Medulla oblongata (tissue), 1 donor: ENCODE measurements around the gene SPTBN2.
"Not testable (repeated sequence)": the region's sequence is repeated elsewhere in the genome, so short reads cannot be mapped to it uniquely, and the experiment has no call there.

Experiments
- DNase-seq: peaks from one replicate; pipeline ENCODE4 v3.0.0-alpha.2; 2015; ENCODE audit errors: extremely low spot score

The SPTBN2 gene

GRCh38 chr11:66724167-66724566 lies 4.8 kb downstream of the SPTBN2 start:
- not testable (repeated sequence) for DNase-seq

GRCh38 chr11:66723693-66724092 lies 5.3 kb downstream of the SPTBN2 start:
- DNase-seq, result no peak

- DNase-seq, result no peak
These were observed 6.0 kb downstream of the SPTBN2 start for GRCh38 chr11:66722745-66723651.

GRCh38 chr11:66721939-66722338 lies 7.1 kb downstream of the SPTBN2 start:
- DNase-seq, result no peak

- DNase-seq, result no peak
These were observed 8.0 kb downstream of the SPTBN2 start for GRCh38 chr11:66720899-66721470.

GRCh38 chr11:66720223-66720898 lies 8.7 kb downstream of the SPTBN2 start:
- DNase-seq, result no peak

- DNase-seq, result no peak
These were observed 9.7 kb downstream of the SPTBN2 start for GRCh38 chr11:66719111-66719872.

- no peak for DNase-seq
These were observed 10.6 kb downstream of the SPTBN2 start for GRCh38 chr11:66718320-66718971.

- no peak for DNase-seq
These were observed 11.1 kb downstream of the SPTBN2 start for GRCh38 chr11:66717925-66718319.

- DNase-seq, result no peak
These were observed 12.0 kb downstream of the SPTBN2 start for GRCh38 chr11:66716996-66717395.

- no peak for DNase-seq
These were observed 13.5 kb downstream of the SPTBN2 start for GRCh38 chr11:66715346-66716085.

- no peak for DNase-seq
These were observed 15.1 kb downstream of the SPTBN2 start for GRCh38 chr11:66713746-66714480.

- DNase-seq, result no peak
These were observed 18.6 kb downstream of the SPTBN2 start for GRCh38 chr11:66710384-66710930.

- no peak for DNase-seq
These were observed 20.3 kb downstream of the SPTBN2 start for GRCh38 chr11:66708701-66709100.

GRCh38 chr11:66708094-66708493 lies 20.9 kb downstream of the SPTBN2 start:
- no peak for DNase-seq

- no peak for DNase-seq
These were observed 21.5 kb downstream of the SPTBN2 start for GRCh38 chr11:66707486-66707885.

GRCh38 chr11:66706989-66707388 lies 22.0 kb downstream of the SPTBN2 start:
- DNase-seq, result no peak

GRCh38 chr11:66705587-66706335 lies 23.3 kb downstream of the SPTBN2 start:
- DNase-seq, result no peak
